HG03064 (cell line): ENCODE data around the gene CBX5.
"Not testable (repeated sequence)": the region's sequence is repeated elsewhere in the genome, so short reads cannot be mapped to it uniquely, and the experiment has no call there.

ENCODE experiments used
- ATAC-seq: cut with Tn5 transposase; IDR thresholded peaks from one replicate; pipeline ENCODE4 v1.9.1; 2021; ENCODE audit warnings: low read depth; ENCODE audit not compliant: unreplicated experiment

Gene CBX5

GRCh38 chr12:54294953-54295566, 15.1 kb upstream of the CBX5 start:
- no peak for ATAC-seq

GRCh38 chr12:54294152-54294952, 14.4 kb upstream of the CBX5 start:
- ATAC-seq: no peak

- ATAC-seq: no peak
Measured at GRCh38 chr12:54292931-54293241, 13.0 kb upstream of the CBX5 start.

GRCh38 chr12:54292083-54292930, 12.4 kb upstream of the CBX5 start:
- ATAC-seq: no peak

GRCh38 chr12:54287261-54288157, 7.6 kb upstream of the CBX5 start:
- ATAC-seq: no peak

- ATAC-seq: no peak
Measured at GRCh38 chr12:54286042-54287030, 6.4 kb upstream of the CBX5 start.

GRCh38 chr12:54285150-54286041, 5.5 kb upstream of the CBX5 start:
- no peak for ATAC-seq

- not testable (repeated sequence) for ATAC-seq
Measured at GRCh38 chr12:54284070-54284780, 4.3 kb upstream of the CBX5 start.

- ATAC-seq: no peak
Measured at GRCh38 chr12:54282949-54283593, 3.1 kb upstream of the CBX5 start.

- not testable (repeated sequence) for ATAC-seq
Measured at GRCh38 chr12:54281694-54282093, 1.8 kb upstream of the CBX5 start.

- ATAC-seq: not testable (repeated sequence)
Measured at GRCh38 chr12:54281261-54281638, 1.3 kb upstream of the CBX5 start.

GRCh38 chr12:54280468-54281260, 742 bp upstream of the CBX5 start, which contains the start of gene HNRNPA1:
HNRNPA1 (plus strand) TSS chr12:54280726; CDS start chr12:54280808, 82 bp downstream.
- ATAC-seq: peak; percentile 82

- peak; percentile 0 for ATAC-seq
Measured at GRCh38 chr12:54279227-54279631, 693 bp downstream of the CBX5 start.

- ATAC-seq: no peak
Measured at GRCh38 chr12:54277823-54278276, 2.1 kb downstream of the CBX5 start.

GRCh38 chr12:54276368-54276767, 3.6 kb downstream of the CBX5 start:
- no peak for ATAC-seq

- ATAC-seq: no peak
Measured at GRCh38 chr12:54273981-54274380, 5.9 kb downstream of the CBX5 start.
